Lung (tissue), 12 donors: ENCODE measurements around the gene GFRA3. TPM values are rescaled to one million over a fixed set of nuclear protein-coding genes. Genes with fewer than 3 reads are reported as not detected.

Experiments used
- ATAC-seq: fragments of 200-7000 bp; cut with Tn5 transposase; one replicate; pipeline ENCODE4 v1.9.1; 2020; ENCODE audit warnings: moderate number of reproducible peaks; ENCODE audit not compliant: insufficient read depth, low FRiP score
- DNase-seq, 3 donors: peaks; one replicate each; pipeline ENCODE4 v3.0.0-alpha.2; 2013 to 2017
- H3K27ac ChIP-seq, 2 donors: one replicate each; pipeline ENCODE4 v1.5.1; 2013; ENCODE audit warnings: mild to moderate bottlenecking in 2 of 2, moderate library complexity in 2 of 2, control low read depth in 1 of 2, inconsistent platforms in 1 of 2, low read depth in 1 of 2, low read length in 1 of 2
- H3K27me3 ChIP-seq, 3 donors: one replicate each; pipeline ENCODE4 v1.5.1; 2013; ENCODE audit warnings: low read length in 2 of 3; ENCODE audit not compliant: control insufficient read depth in 3 of 3, insufficient read depth in 3 of 3
- H3K36me3 ChIP-seq, 4 donors: one replicate each; pipeline ENCODE4 v1.5.1; 2013; ENCODE audit warnings: low read length in 4 of 4, mild to moderate bottlenecking in 1 of 4, moderate library complexity in 1 of 4; ENCODE audit not compliant: control insufficient read depth in 4 of 4, insufficient read depth in 4 of 4
- H3K4me1 ChIP-seq, 5 donors: one replicate each; pipeline ENCODE4 v1.5.1; 2013; ENCODE audit warnings: low read length in 5 of 5, mild to moderate bottlenecking in 2 of 5, moderate library complexity in 1 of 5; ENCODE audit not compliant: control insufficient read depth in 5 of 5, insufficient read depth in 5 of 5
- H3K4me3 ChIP-seq: one replicate; pipeline ENCODE4 v1.5.1; 2013; ENCODE audit warnings: mild to moderate bottlenecking, control low read depth, moderate library complexity
- H3K9ac ChIP-seq, 2 donors: one replicate each; pipeline ENCODE4 v1.5.1; 2013; ENCODE audit warnings: low read length in 2 of 2, control low read depth in 1 of 2; ENCODE audit not compliant: insufficient read depth in 1 of 2
- H3K9me3 ChIP-seq, 4 donors: one replicate each; pipeline ENCODE4 v1.5.1; 2013; ENCODE audit warnings: low read length in 3 of 4, mild to moderate bottlenecking in 1 of 4, moderate library complexity in 1 of 4; ENCODE audit not compliant: control insufficient read depth in 4 of 4, insufficient read depth in 3 of 4
- WGBS, 2 donors: extraction: QIAGEN DNeasy Blood & Tissue Kit; methylation state at CpG; one replicate each; pipeline ENCODE4 v1.1.7; 2013; 5-methylcytosine and 5-hydroxymethylcytosine counted together
- polyA plus RNA-seq, 2 donors: library from polyadenylated mRNA; stranded (reverse); fragments of 200-250 nt; gene quantifications; one replicate each; pipeline ENCODE4 v1.2.1, GENCODE V29; 2013
- total RNA-seq, 2 donors: library from RNA; depleted of rRNA in 1 of 2; stranded (reverse); fragments of >200 nt in 1 of 2; gene quantifications; one replicate each; pipeline ENCODE4 v1.2.1, GENCODE V29; 2014 to 2021
- TF ChIP-seq, protein P1 (sequence below): IDR thresholded peaks from 2 replicates; pipeline ENCODE4 v1.5.1; 2012; ENCODE audit warnings: mild to moderate bottlenecking; ENCODE audit errors: control extremely low read depth, extremely low read depth
- donor health status: control.
- donor health status: control.
- donor health status: Bipolar disorder and iron deficiency.
- donor health status: healthy.
- donor health status: DM: yes; HTN: yes; CAD: no.

The GFRA3 gene
- total and polyA plus RNA-seq, 4 donors, result 0.11 to 0.57 (median 0.18) TPM; not detected in 1

DNA sequence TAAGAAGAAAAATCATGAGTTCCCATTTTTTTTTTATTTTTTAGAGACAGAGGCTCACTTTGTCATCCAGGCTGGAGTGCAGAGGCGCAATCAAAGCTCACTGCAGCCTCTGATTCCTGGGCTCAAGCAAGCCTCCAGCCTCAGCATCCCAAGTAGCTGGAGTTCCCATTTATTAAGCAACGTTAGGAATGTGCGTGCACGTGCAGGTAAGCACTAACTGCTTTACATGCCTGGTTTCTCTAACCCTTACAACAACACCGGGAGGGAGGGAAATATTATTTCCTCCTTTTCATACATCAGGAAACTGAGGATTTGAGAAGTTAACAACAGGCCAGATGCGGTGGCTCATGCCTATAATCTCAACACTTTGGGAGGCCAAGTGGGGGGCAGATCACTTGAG is 45.0 kb downstream of the GFRA3 start:
- peaks cover 0 to 13% (median 0%) of the 10 kb centered on the region in 5 donors for H3K4me1 ChIP-seq
- DNase-seq (no peak), ATAC-seq (no peak)
- no peak overlapping the region for H3K4me3 ChIP-seq
- TF ChIP-seq, protein P1, sequence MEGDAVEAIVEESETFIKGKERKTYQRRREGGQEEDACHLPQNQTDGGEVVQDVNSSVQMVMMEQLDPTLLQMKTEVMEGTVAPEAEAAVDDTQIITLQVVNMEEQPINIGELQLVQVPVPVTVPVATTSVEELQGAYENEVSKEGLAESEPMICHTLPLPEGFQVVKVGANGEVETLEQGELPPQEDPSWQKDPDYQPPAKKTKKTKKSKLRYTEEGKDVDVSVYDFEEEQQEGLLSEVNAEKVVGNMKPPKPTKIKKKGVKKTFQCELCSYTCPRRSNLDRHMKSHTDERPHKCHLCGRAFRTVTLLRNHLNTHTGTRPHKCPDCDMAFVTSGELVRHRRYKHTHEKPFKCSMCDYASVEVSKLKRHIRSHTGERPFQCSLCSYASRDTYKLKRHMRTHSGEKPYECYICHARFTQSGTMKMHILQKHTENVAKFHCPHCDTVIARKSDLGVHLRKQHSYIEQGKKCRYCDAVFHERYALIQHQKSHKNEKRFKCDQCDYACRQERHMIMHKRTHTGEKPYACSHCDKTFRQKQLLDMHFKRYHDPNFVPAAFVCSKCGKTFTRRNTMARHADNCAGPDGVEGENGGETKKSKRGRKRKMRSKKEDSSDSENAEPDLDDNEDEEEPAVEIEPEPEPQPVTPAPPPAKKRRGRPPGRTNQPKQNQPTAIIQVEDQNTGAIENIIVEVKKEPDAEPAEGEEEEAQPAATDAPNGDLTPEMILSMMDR, result no peak
- WGBS, 2 donors, result 42 to 67% methylated on average over 6 of the region's 6 CpGs
- no peak overlapping the region for H3K27ac ChIP-seq
- peaks cover 0 to 4% (median 0%) of the 10 kb centered on the region in 4 donors for H3K9me3 ChIP-seq
- no peaks in the 10 kb centered on the region for H3K36me3 ChIP-seq
- no peak overlapping the region for H3K9ac ChIP-seq
- no peaks in the 10 kb centered on the region for H3K27me3 ChIP-seq

DNA sequence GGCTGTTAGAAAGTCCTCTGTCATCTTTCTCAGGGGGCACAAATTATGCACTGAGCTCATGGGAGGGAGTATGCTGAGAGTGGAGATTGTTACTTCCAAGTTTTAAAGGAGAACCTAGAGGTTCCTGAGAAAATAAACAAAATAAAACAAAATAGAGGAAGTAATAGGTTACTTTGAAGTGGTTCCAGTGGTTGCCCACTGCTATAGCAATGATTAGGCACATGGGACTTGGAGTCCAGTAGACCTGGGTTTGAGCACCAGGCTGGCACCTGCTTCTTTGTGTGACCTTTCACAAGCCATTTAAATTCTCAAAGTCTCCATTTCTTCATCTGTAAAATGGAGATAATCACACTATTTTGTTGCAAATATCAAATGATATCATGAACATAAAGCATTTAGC is 47.5 kb downstream of the GFRA3 start:
- no peak overlapping the region for H3K27ac ChIP-seq
- DNase-seq (no peak), ATAC-seq (no peak)

DNA sequence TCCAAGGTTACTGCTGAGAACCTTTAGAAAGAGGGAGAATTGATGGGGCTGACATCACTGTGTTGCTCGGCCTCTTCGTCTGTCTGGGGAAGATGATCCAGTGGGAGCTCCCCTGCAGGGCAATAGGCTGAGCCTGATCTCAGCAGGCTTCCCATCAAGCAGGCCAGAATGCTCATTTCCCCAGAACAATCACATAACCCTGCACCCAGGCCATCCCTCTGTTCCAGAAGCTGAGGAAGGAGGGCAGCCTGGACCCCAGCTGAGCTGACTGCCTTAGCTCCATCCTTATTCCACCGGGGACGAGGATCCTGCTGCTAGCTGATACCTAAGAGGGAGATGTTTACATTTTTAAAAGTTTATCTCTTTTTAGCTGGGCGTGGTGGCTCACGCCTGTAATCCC is 49.7 kb downstream of the GFRA3 start:
- no peak overlapping the region for H3K9ac ChIP-seq
- H3K27me3 ChIP-seq, result no peaks in the 10 kb centered on the region
- H3K27ac ChIP-seq, result no peak overlapping the region
- ATAC-seq, result no peak
- TF ChIP-seq, protein P1, result no peak
- H3K4me1 ChIP-seq, result no peaks in the 10 kb centered on the region
- no peak overlapping the region for H3K4me3 ChIP-seq
- H3K9me3 ChIP-seq, result peaks cover 0 to 4% (median 0%) of the 10 kb centered on the region in 4 donors
- no peaks in the 10 kb centered on the region for H3K36me3 ChIP-seq
- WGBS, 2 donors, result 84 to 92% methylated on average over 6 of the region's 6 CpGs
- DNase-seq, result no peak

More for the DNA sequence above, 47.5 kb downstream of the GFRA3 start:
- Histone ChIP-seq H3K4me1 (peaks cover 0 to 13% (median 0%) of the 10 kb centered on the region in 5 donors), H3K4me3 (no peak overlapping the region), H3K9me3 (peaks cover 0 to 4% (median 0%) of the 10 kb centered on the region in 4 donors), H3K36me3 (no peaks in the 10 kb centered on the region), H3K27me3 (no peaks in the 10 kb centered on the region), H3K9ac (no peak overlapping the region)
- TF ChIP-seq, protein P1, result no peak

DNA sequence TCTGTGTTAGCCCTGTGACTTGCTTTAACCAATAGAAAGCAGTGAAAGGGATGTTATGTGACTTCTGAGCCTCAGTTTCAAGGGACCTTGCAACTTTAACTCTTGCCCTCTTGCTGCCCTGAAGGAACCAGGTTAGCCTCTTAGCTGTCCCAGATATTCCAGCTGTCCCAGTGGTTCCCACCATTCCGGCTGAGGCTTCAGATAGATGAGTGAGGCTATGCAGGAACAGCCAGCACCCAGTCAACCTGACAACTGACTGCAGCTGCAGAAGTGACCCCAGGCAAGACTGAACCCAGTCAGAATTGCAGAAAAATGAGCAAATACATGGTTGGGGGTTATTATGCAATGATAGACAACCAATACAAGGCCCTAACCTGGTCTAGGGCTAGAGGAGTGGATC is 50.9 kb downstream of the GFRA3 start:
- TF ChIP-seq, protein P1, result no peak
- Histone ChIP-seq H3K9me3 (peaks cover 0 to 4% (median 0%) of the 10 kb centered on the region in 4 donors), H3K36me3 (no peaks in the 10 kb centered on the region), H3K4me1 (no peaks in the 10 kb centered on the region), H3K27ac (no peak overlapping the region), H3K27me3 (no peaks in the 10 kb centered on the region), H3K4me3 (no peak overlapping the region), H3K9ac (no peak overlapping the region)
- ATAC-seq, result no peak
- DNase-seq, result no peak
- WGBS, 2 donors, result 97 to 100% methylated on average over 1 of the region's 1 CpG
